Fibroblast of lung (primary cell): Measurements from ENCODE around the gene ERGIC1.

Experiments
- EZH2 ChIP-seq: IDR thresholded peaks from 2 replicates; pipeline ENCODE4 v1.5.1; 2012; ENCODE audit warnings: low read length, control low read depth, mild to moderate bottlenecking; ENCODE audit errors: missing control alignments
- TF ChIP-seq, protein P1 (sequence below), 2 donors: IDR thresholded peaks in 1 of 2; conservative IDR thresholded peaks in 1 of 2; 1 replicate in 1 of 2; 2 replicates in 1 of 2; pipeline ENCODE4 v1.5.1; 2011 to 2012; ENCODE audit warnings: low read length in 2 of 2, control low read depth in 1 of 2, inconsistent platforms in 1 of 2, low read depth in 1 of 2, mild to moderate bottlenecking in 1 of 2

DNA sequence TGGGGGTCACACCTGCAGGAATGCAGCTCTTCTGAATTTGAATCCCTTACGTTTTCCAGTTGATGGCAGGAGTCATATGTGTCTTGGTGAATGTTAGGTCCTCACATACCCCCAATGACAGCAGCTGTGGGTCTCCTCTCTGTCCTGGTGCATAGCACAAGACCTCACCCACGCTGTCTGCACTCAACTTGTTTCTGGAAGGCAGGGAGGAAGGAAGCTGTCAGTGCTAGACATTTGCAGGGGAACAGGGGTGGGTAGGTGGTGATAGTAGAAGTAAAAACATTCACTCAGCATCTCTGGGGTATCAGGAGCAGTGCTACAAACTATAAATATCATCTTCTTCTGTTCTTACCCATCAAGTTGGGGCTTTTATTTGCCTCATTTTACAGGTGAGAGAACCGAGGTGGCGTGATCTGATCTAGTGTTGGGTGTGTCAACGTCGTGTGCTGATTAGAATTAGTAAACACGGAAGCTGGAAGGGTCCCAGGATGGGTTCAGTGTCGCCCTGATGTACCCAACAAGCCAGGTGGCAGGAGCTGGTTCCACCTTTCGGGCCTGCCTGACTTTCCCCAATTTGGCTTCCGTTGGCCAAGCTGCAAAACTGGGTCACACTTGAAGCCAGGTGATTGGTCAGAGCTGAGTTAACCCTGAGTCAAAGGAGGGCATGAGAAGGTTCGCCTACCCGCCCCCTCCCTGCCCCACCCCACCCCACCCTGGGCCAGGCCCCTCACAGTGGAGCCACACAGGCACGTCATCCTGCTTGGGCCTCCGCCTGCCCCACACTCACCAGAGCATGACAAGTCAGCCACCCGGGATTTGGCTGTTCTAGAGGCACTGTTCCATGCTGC is 15.8 kb downstream of the ERGIC1 start:
- TF ChIP-seq, protein P1, sequence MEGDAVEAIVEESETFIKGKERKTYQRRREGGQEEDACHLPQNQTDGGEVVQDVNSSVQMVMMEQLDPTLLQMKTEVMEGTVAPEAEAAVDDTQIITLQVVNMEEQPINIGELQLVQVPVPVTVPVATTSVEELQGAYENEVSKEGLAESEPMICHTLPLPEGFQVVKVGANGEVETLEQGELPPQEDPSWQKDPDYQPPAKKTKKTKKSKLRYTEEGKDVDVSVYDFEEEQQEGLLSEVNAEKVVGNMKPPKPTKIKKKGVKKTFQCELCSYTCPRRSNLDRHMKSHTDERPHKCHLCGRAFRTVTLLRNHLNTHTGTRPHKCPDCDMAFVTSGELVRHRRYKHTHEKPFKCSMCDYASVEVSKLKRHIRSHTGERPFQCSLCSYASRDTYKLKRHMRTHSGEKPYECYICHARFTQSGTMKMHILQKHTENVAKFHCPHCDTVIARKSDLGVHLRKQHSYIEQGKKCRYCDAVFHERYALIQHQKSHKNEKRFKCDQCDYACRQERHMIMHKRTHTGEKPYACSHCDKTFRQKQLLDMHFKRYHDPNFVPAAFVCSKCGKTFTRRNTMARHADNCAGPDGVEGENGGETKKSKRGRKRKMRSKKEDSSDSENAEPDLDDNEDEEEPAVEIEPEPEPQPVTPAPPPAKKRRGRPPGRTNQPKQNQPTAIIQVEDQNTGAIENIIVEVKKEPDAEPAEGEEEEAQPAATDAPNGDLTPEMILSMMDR (conservative IDR thresholded peaks at IDR 0.05 in 1 of 2, IDR thresholded peaks at IDR 0.05 in 1 of 2; ENCODE audit: low read depth in 1 of 2, low read length in 2 of 2) = no peak
- TF ChIP-seq EZH2 = no peak
